ENCODE results near the gene GPATCH2. TPM values are rescaled to one million over a fixed set of nuclear protein-coding genes. Genes with fewer than 3 reads are reported as not detected.

The GPATCH2 gene
- total RNA-seq (2014; rRNA removed; shearing (Covaris generic)) = 10.4 and 15.7 TPM in 2 replicates

GRCh38 chr1:217630711-217631591, at the start of gene GPATCH2, which contains the start of gene SPATA17:
TSS of gene GPATCH2 (minus strand) at chr1:217631090. CDS start at chr1:217630971, 119 bp downstream.
TSS of gene SPATA17 (plus strand) at chr1:217631344. CDS start at chr1:217631379, 35 bp downstream.
- DNase-seq (ENCODE audit: low read depth) = peak; percentile 87

- DNase-seq (ENCODE audit: low read depth) = no peak
Observed at GRCh38 chr1:217674028-217674729, 43.3 kb upstream of the GPATCH2 start.

GRCh38 chr1:217673387-217673786, 42.5 kb upstream of the GPATCH2 start:
- DNase-seq (ENCODE audit: low read depth) = no peak

- no peak for DNase-seq (ENCODE audit: low read depth)
Observed at GRCh38 chr1:217668351-217668940, 37.6 kb upstream of the GPATCH2 start.

GRCh38 chr1:217661407-217661806, 30.5 kb upstream of the GPATCH2 start:
- DNase-seq (ENCODE audit: low read depth) = no peak

GRCh38 chr1:217660353-217661062, 29.6 kb upstream of the GPATCH2 start:
- peak; percentile 84 for DNase-seq (ENCODE audit: low read depth)

GRCh38 chr1:217650674-217651073, 19.8 kb upstream of the GPATCH2 start:
- no peak for DNase-seq (ENCODE audit: low read depth)

GRCh38 chr1:217647791-217648190, 16.9 kb upstream of the GPATCH2 start:
- DNase-seq (ENCODE audit: low read depth) = peak; percentile 28

GRCh38 chr1:217642455-217642854, 11.6 kb upstream of the GPATCH2 start:
- DNase-seq (ENCODE audit: low read depth) = no peak

GRCh38 chr1:217627431-217627830, 3.5 kb downstream of the GPATCH2 start:
- no peak for DNase-seq (ENCODE audit: low read depth)

- peak; percentile 7 for DNase-seq (ENCODE audit: low read depth)
Observed at GRCh38 chr1:217626321-217626720, 4.6 kb downstream of the GPATCH2 start.

- DNase-seq (ENCODE audit: low read depth) = no peak
Observed at GRCh38 chr1:217622042-217622441, 8.8 kb downstream of the GPATCH2 start.

- DNase-seq (ENCODE audit: low read depth) = no peak
Observed at GRCh38 chr1:217620814-217621213, 10.1 kb downstream of the GPATCH2 start.

- no peak for DNase-seq (ENCODE audit: low read depth)
Observed at GRCh38 chr1:217617126-217617525, 13.8 kb downstream of the GPATCH2 start.

- no peak for DNase-seq (ENCODE audit: low read depth)
Observed at GRCh38 chr1:217614200-217614712, 16.6 kb downstream of the GPATCH2 start.

GRCh38 chr1:217605390-217605789, 25.5 kb downstream of the GPATCH2 start:
- DNase-seq (ENCODE audit: low read depth) = no peak

GRCh38 chr1:217602380-217602779, 28.5 kb downstream of the GPATCH2 start:
- DNase-seq (ENCODE audit: low read depth) = no peak

- DNase-seq (ENCODE audit: low read depth) = no peak
Observed at GRCh38 chr1:217599154-217599553, 31.7 kb downstream of the GPATCH2 start.

GRCh38 chr1:217590598-217590997, 40.3 kb downstream of the GPATCH2 start:
- no peak for DNase-seq (ENCODE audit: low read depth)

- peak; percentile 48 for DNase-seq (ENCODE audit: low read depth)
Observed at GRCh38 chr1:217586586-217586985, 44.3 kb downstream of the GPATCH2 start.

- no peak for DNase-seq (ENCODE audit: low read depth)
Observed at GRCh38 chr1:217585577-217585976, 45.3 kb downstream of the GPATCH2 start.
